Central memory CD8-positive, alpha-beta T cell (primary cell): ENCODE results near the gene OGFR.

ENCODE experiments used
- ATAC-seq: fragments of 150-1000 bp; cut with Tn5 transposase; replicated peaks from 2 replicates; pipeline ENCODE4 v1.10.0; 2022; ENCODE audit warnings: mild to moderate bottlenecking, moderate FRiP score, moderate number of reproducible peaks; ENCODE audit not compliant: poor library complexity, severe bottlenecking; ENCODE audit errors: extremely low read depth
- DNase-seq, 2 donors: peaks; one replicate each; pipeline ENCODE4 v3.0.0; 2021; ENCODE audit warnings: low spot score in 2 of 2
- H3K27ac Mint-ChIP-seq: one replicate; pipeline ENCODE4 v1.8.0; 2022; ENCODE audit warnings: low read depth, mild to moderate bottlenecking, moderate library complexity, mixed read lengths
- H3K27me3 Mint-ChIP-seq: one replicate; pipeline ENCODE4 v1.8.0; 2022; ENCODE audit warnings: mixed read lengths
- H3K36me3 Mint-ChIP-seq: one replicate; pipeline ENCODE4 v1.8.0; 2022; ENCODE audit warnings: mild to moderate bottlenecking, moderate library complexity, mixed read lengths; ENCODE audit not compliant: insufficient read depth
- H3K4me1 Mint-ChIP-seq: one replicate; pipeline ENCODE4 v1.8.0; 2022; ENCODE audit warnings: mixed read lengths
- H3K4me3 Mint-ChIP-seq: one replicate; pipeline ENCODE4 v1.8.0; 2022; ENCODE audit warnings: mild to moderate bottlenecking, moderate library complexity, mixed read lengths
- H3K9me3 Mint-ChIP-seq: one replicate; pipeline ENCODE4 v1.8.0; 2022; ENCODE audit warnings: mixed read lengths

The OGFR gene

GRCh38 chr20:62818592-62819493, 14.2 kb downstream of the OGFR start:
- ATAC-seq (no peak), DNase-seq (no peak)
- H3K9me3 Mint-ChIP-seq, result no peaks in the 10 kb centered on the region
- peaks cover 6% of the 10 kb centered on the region for H3K36me3 Mint-ChIP-seq
- no peak overlapping the region for H3K27ac Mint-ChIP-seq
- peaks cover 41% of the 10 kb centered on the region for H3K27me3 Mint-ChIP-seq
- H3K4me3 Mint-ChIP-seq, result no peak overlapping the region
- peaks cover 13% of the 10 kb centered on the region for H3K4me1 Mint-ChIP-seq

GRCh38 chr20:62819494-62820174, 15.0 kb downstream of the OGFR start:
- Mint-ChIP-seq H3K4me3 (no peak overlapping the region), H3K27me3 (peaks cover 38% of the 10 kb centered on the region), H3K9me3 (no peaks in the 10 kb centered on the region), H3K4me1 (peaks cover 10% of the 10 kb centered on the region), H3K36me3 (peaks cover 2% of the 10 kb centered on the region), H3K27ac (no peak overlapping the region)
- no peak for DNase-seq
- ATAC-seq, result no peak

GRCh38 chr20:62820208-62820961, 15.8 kb downstream of the OGFR start:
- Mint-ChIP-seq H3K27me3 (peaks cover 30% of the 10 kb centered on the region), H3K36me3 (peaks cover 2% of the 10 kb centered on the region), H3K9me3 (no peaks in the 10 kb centered on the region), H3K4me1 (peaks cover 3% of the 10 kb centered on the region), H3K27ac (no peak overlapping the region), H3K4me3 (no peak overlapping the region)
- ATAC-seq, result no peak
- DNase-seq, result no peak

GRCh38 chr20:62820962-62821725, 16.5 kb downstream of the OGFR start:
- Mint-ChIP-seq H3K27me3 (peaks cover 24% of the 10 kb centered on the region), H3K27ac (no peak overlapping the region), H3K4me3 (no peak overlapping the region), H3K4me1 (no peaks in the 10 kb centered on the region), H3K36me3 (no peaks in the 10 kb centered on the region), H3K9me3 (no peaks in the 10 kb centered on the region)
- ATAC-seq (no peak), DNase-seq (no peak)

- ATAC-seq, result no peak
- Mint-ChIP-seq H3K27ac (no peak overlapping the region), H3K36me3 (no peaks in the 10 kb centered on the region), H3K9me3 (no peaks in the 10 kb centered on the region), H3K27me3 (peaks cover 24% of the 10 kb centered on the region), H3K4me1 (no peaks in the 10 kb centered on the region), H3K4me3 (no peak overlapping the region)
- no peak for DNase-seq
Observed at GRCh38 chr20:62821726-62822210, 17.1 kb downstream of the OGFR start.

GRCh38 chr20:62822239-62822787, 17.7 kb downstream of the OGFR start:
- Mint-ChIP-seq H3K36me3 (no peaks in the 10 kb centered on the region), H3K4me1 (no peaks in the 10 kb centered on the region)

GRCh38 chr20:62822788-62823651, 18.4 kb downstream of the OGFR start:
- Mint-ChIP-seq H3K36me3 (no peaks in the 10 kb centered on the region), H3K27me3 (peaks cover 21% of the 10 kb centered on the region), H3K4me1 (no peaks in the 10 kb centered on the region), H3K9me3 (no peaks in the 10 kb centered on the region), H3K4me3 (no peak overlapping the region), H3K27ac (no peak overlapping the region)
- DNase-seq (no peak), ATAC-seq (no peak)

More at GRCh38 chr20:62822239-62822787, 17.7 kb downstream of the OGFR start:
- ATAC-seq (no peak), DNase-seq (no peak)
- H3K9me3 Mint-ChIP-seq, result no peaks in the 10 kb centered on the region
- peaks cover 24% of the 10 kb centered on the region for H3K27me3 Mint-ChIP-seq
- H3K4me3 Mint-ChIP-seq, result no peak overlapping the region
- no peak overlapping the region for H3K27ac Mint-ChIP-seq

GRCh38 chr20:62823688-62824475, 19.2 kb downstream of the OGFR start:
- Mint-ChIP-seq H3K9me3 (no peaks in the 10 kb centered on the region), H3K4me3 (no peak overlapping the region)
- ATAC-seq, result no peak

GRCh38 chr20:62824476-62825332, 20.1 kb downstream of the OGFR start:
- ATAC-seq (no peak), DNase-seq (no peak)
- Mint-ChIP-seq H3K27ac (no peak overlapping the region), H3K4me1 (no peaks in the 10 kb centered on the region), H3K4me3 (no peak overlapping the region), H3K27me3 (peaks cover 10% of the 10 kb centered on the region), H3K9me3 (no peaks in the 10 kb centered on the region), H3K36me3 (no peaks in the 10 kb centered on the region)

More at GRCh38 chr20:62823688-62824475, 19.2 kb downstream of the OGFR start:
- Mint-ChIP-seq H3K4me1 (no peaks in the 10 kb centered on the region), H3K27me3 (peaks cover 14% of the 10 kb centered on the region), H3K36me3 (no peaks in the 10 kb centered on the region), H3K27ac (no peak overlapping the region)
- DNase-seq, result no peak
